Measurements from ENCODE around the gene P4HTM.
A peak's percentile ranks its signal among the peaks of the same experiment; 100 is the strongest.
"Not testable (repeated sequence)": the region's sequence is repeated elsewhere in the genome, so short reads cannot be mapped to it uniquely, and the experiment has no call there.

The P4HTM gene

DNA sequence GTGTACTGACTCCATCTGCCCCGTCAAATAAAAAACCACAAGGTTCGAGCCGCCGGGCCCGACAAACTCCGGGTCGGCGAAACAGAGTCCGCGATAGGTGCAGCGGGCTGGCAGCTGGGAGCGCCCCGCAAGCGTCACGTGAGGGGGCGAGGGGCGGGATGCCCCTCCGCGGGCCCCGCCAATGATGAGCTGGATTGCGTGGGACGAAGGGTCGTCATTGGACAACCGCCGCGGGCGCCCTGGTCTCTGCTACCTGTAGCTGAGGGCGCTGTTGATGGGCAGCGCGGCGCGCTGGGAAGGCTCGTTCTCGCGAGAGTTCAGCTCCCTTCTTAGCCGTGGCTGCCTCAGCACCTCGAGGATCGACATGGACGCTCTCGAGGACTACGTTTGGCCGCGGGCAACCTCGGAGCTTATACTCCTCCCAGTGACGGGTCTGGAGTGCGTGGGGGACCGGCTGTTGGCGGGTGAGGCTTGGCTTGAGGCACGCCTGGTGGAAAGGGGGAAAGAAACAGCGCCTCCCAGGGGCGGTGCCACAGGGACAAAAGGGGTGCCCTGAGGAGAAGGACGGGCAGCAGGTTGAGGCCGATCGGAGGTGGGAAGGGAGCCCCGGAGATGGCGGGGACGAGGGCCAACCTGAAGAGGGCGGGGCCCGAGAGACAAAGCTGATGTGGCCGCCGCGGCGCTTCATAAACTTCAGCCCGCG is 17.2 kb downstream of the P4HTM start, which contains the start of gene WDR6:
TSS of gene WDR6 (plus strand) at position 324 of the 703 bp plus-strand sequence. CDS start at position 365, 41 bp downstream.
- no peaks in the 10 kb centered on the region for H3K4me1 ChIP-seq (ENCODE audit: insufficient read depth, poor library complexity, severe bottlenecking)
- H3K27ac ChIP-seq (ENCODE audit: poor library complexity, severe bottlenecking): peak within 1 kb of the TSS; percentile 80
- no peaks in the 10 kb centered on the region for H3K27me3 ChIP-seq (ENCODE audit: insufficient read depth, poor library complexity, severe bottlenecking)
- peak; percentile 87 for ATAC-seq (ENCODE audit: low read depth)
- DNase-seq (ENCODE audit: low spot score): peak; percentile 99
- TF ChIP-seq, protein P1, sequence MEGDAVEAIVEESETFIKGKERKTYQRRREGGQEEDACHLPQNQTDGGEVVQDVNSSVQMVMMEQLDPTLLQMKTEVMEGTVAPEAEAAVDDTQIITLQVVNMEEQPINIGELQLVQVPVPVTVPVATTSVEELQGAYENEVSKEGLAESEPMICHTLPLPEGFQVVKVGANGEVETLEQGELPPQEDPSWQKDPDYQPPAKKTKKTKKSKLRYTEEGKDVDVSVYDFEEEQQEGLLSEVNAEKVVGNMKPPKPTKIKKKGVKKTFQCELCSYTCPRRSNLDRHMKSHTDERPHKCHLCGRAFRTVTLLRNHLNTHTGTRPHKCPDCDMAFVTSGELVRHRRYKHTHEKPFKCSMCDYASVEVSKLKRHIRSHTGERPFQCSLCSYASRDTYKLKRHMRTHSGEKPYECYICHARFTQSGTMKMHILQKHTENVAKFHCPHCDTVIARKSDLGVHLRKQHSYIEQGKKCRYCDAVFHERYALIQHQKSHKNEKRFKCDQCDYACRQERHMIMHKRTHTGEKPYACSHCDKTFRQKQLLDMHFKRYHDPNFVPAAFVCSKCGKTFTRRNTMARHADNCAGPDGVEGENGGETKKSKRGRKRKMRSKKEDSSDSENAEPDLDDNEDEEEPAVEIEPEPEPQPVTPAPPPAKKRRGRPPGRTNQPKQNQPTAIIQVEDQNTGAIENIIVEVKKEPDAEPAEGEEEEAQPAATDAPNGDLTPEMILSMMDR (IDR thresholded peaks at IDR 0.05; ENCODE audit: poor library complexity, severe bottlenecking): peak; percentile 40
- peak within 1 kb of the TSS; percentile 66 for H3K4me3 ChIP-seq (ENCODE audit: severe bottlenecking)
- no peaks in the 10 kb centered on the region for H3K9me3 ChIP-seq (ENCODE audit: severe bottlenecking)
- peaks cover 19% of the 10 kb centered on the region for H3K36me3 ChIP-seq (ENCODE audit: low read depth)

DNA sequence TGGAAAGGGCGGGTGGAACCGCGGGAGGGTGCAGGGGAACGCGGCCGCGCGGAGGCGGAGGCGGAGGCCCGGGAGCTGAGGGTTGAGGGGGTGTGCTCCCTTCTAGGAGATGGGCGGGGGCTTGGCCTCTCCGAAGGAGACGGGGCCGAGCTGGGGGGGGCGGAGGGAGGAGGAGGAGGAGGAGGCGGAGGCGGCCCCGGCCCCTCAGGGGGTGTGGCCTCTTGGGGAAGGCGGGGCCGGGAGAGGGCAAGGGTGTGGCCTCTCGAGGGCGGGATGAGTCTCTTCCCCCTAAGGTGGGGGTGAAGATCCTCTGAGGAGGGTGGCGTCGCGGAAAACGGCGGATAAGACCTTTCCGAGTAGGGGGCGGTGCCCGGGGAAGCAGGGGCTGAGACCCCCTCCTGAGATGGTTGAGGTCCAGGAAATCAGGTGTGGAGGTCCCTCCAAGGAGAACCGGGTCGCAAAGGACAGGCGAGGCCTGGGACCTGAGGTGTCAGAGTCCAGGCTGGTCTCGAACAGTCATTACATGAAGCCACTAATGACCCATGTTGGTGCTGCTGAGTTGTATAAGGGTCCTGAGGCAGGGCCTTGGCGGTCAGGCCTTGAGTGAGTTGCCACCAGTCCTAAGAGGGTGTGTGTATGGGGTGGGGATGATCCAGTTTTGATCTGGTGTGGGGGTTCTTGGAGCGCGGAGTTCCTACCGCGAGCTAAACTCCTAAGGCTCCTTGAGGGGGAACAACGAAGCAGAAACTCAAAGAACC is 17.9 kb downstream of the P4HTM start:
- H3K9me3 ChIP-seq (ENCODE audit: severe bottlenecking): no peaks in the 10 kb centered on the region
- ATAC-seq (ENCODE audit: low read depth) (peak; percentile 58), DNase-seq (ENCODE audit: low spot score) (peak; percentile 94)
- H3K27me3 ChIP-seq (ENCODE audit: insufficient read depth, poor library complexity, severe bottlenecking): no peaks in the 10 kb centered on the region
- H3K27ac ChIP-seq (ENCODE audit: poor library complexity, severe bottlenecking): peak overlapping the region; percentile 80
- no peaks in the 10 kb centered on the region for H3K4me1 ChIP-seq (ENCODE audit: insufficient read depth, poor library complexity, severe bottlenecking)
- peaks cover 26% of the 10 kb centered on the region for H3K36me3 ChIP-seq (ENCODE audit: low read depth)
- TF ChIP-seq, protein P1 (IDR thresholded peaks at IDR 0.05; ENCODE audit: poor library complexity, severe bottlenecking): no peak
- peak overlapping the region; percentile 66 for H3K4me3 ChIP-seq (ENCODE audit: severe bottlenecking)

DNA sequence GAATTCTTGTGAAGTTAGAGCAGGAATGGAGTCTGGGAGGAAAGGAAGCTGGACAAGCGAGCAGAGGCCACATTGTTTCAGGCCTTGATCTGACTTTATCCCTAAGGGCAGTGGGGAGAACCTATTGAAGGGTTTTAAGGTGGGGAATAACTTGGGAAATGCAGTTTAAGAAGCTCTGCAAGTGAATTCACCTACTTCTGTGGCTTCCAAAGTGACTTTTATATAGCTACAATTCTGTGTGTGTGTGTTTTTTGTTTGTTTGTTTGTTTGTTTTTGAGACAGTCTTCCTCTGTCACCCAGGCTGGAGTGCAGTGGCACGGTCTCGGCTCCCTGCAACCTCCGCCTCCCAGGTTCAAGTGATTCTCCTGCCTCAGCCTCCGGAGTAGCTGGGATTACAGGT is 18.6 kb downstream of the P4HTM start:
- DNase-seq (ENCODE audit: low spot score); H3K9me3 ChIP-seq (ENCODE audit: severe bottlenecking); H3K27me3 ChIP-seq (ENCODE audit: insufficient read depth, poor library complexity, severe bottlenecking); H3K4me3 ChIP-seq (ENCODE audit: severe bottlenecking); ATAC-seq (ENCODE audit: low read depth); H3K4me1 ChIP-seq (ENCODE audit: insufficient read depth, poor library complexity, severe bottlenecking): not testable (repeated sequence)
- peaks cover 33% of the 10 kb centered on the region for H3K36me3 ChIP-seq (ENCODE audit: low read depth)
- H3K27ac ChIP-seq (ENCODE audit: poor library complexity, severe bottlenecking): peak overlapping the region; percentile 80

DNA sequence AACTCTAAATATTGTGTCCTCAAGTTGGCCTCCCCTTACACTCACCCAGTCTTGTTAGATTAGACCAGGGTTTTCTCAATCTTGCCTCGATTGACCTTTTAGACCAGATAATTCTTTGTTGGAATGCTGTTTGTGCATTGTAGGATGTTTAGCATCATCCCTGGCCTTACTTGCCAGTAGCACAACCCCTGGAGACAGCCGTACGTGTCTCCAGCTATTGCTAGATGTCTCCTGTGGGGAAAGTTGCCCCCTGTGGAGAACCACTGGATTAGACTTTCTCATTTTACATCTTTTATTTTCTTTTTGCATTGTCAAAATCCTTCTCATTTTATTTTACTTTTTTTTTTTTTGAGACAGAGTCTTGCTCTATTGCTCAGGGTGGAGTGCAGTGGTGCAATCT is 19.4 kb downstream of the P4HTM start:
- ATAC-seq (ENCODE audit: low read depth) (no peak), DNase-seq (ENCODE audit: low spot score) (no peak)
- Histone ChIP-seq H3K27ac (ENCODE audit: poor library complexity, severe bottlenecking) (no peak overlapping the region), H3K4me3 (ENCODE audit: severe bottlenecking) (no peak overlapping the region), H3K9me3 (ENCODE audit: severe bottlenecking) (no peaks in the 10 kb centered on the region), H3K36me3 (ENCODE audit: low read depth) (peaks cover 41% of the 10 kb centered on the region), H3K4me1 (ENCODE audit: insufficient read depth, poor library complexity, severe bottlenecking) (no peaks in the 10 kb centered on the region), H3K27me3 (ENCODE audit: insufficient read depth, poor library complexity, severe bottlenecking) (no peaks in the 10 kb centered on the region)
- TF ChIP-seq, protein P1 (IDR thresholded peaks at IDR 0.05; ENCODE audit: poor library complexity, severe bottlenecking): no peak

DNA sequence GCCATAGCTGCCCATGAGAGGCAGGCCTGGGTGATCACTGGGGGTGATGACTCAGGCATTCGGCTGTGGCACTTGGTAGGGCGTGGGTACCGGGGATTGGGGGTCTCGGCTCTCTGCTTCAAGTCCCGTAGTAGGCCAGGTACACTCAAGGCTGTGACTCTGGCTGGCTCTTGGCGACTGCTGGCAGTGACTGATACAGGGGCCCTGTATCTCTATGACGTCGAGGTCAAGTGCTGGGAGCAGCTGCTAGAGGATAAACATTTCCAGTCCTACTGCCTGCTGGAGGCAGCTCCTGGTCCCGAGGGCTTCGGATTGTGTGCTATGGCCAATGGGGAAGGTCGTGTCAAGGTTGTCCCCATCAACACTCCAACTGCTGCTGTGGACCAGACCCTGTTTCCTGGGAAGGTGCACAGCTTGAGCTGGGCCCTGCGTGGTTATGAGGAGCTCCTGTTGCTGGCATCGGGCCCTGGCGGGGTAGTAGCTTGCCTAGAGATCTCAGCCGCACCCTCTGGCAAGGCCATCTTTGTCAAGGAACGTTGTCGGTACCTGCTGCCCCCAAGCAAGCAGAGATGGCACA is 22.5 kb downstream of the P4HTM start:
- Histone ChIP-seq H3K4me1 (ENCODE audit: insufficient read depth, poor library complexity, severe bottlenecking) (no peaks in the 10 kb centered on the region), H3K4me3 (ENCODE audit: severe bottlenecking) (no peak overlapping the region), H3K36me3 (ENCODE audit: low read depth) (peaks cover 66% of the 10 kb centered on the region), H3K27ac (ENCODE audit: poor library complexity, severe bottlenecking) (no peak overlapping the region), H3K27me3 (ENCODE audit: insufficient read depth, poor library complexity, severe bottlenecking) (no peaks in the 10 kb centered on the region), H3K9me3 (ENCODE audit: severe bottlenecking) (no peaks in the 10 kb centered on the region)
- DNase-seq (ENCODE audit: low spot score) (no peak), ATAC-seq (ENCODE audit: low read depth) (no peak)
- TF ChIP-seq, protein P1 (IDR thresholded peaks at IDR 0.05; ENCODE audit: poor library complexity, severe bottlenecking): no peak

Data from RWPE2 (cell line).